GM21447 (cell line): ENCODE results near the gene EHD2.
"Not testable (repeated sequence)": the region's sequence is repeated elsewhere in the genome, so short reads cannot be mapped to it uniquely, and the experiment has no call there.

ENCODE experiments used
- ATAC-seq: cut with Tn5 transposase; IDR thresholded peaks from one replicate; pipeline ENCODE4 v1.9.1; 2021; ENCODE audit not compliant: unreplicated experiment

EHD2 gene

GRCh38 chr19:47713046-47714021 lies at the start of gene EHD2:
TSS of gene EHD2 (plus strand) at chr19:47713422. CDS start at chr19:47716613, 3,191 bp downstream.
- no peak for ATAC-seq

GRCh38 chr19:47663435-47663910 lies 49.7 kb upstream of the EHD2 start:
- no peak for ATAC-seq

GRCh38 chr19:47663911-47664771 lies 49.1 kb upstream of the EHD2 start:
- ATAC-seq = no peak

GRCh38 chr19:47668556-47668955 lies 44.7 kb upstream of the EHD2 start:
- not testable (repeated sequence) for ATAC-seq

- no peak for ATAC-seq
Measured at GRCh38 chr19:47670736-47671135, 42.5 kb upstream of the EHD2 start.

- ATAC-seq = no peak
Measured at GRCh38 chr19:47671499-47671898, 41.7 kb upstream of the EHD2 start.

GRCh38 chr19:47673426-47673825 lies 39.8 kb upstream of the EHD2 start:
- no peak for ATAC-seq

GRCh38 chr19:47674548-47674947 lies 38.7 kb upstream of the EHD2 start:
- no peak for ATAC-seq

- no peak for ATAC-seq
Measured at GRCh38 chr19:47675271-47675670, 38.0 kb upstream of the EHD2 start.

- no peak for ATAC-seq
Measured at GRCh38 chr19:47675859-47676258, 37.4 kb upstream of the EHD2 start.

GRCh38 chr19:47676811-47677210 lies 36.4 kb upstream of the EHD2 start:
- no peak for ATAC-seq

GRCh38 chr19:47679251-47679900 lies 33.8 kb upstream of the EHD2 start:
- ATAC-seq = no peak

GRCh38 chr19:47679922-47680857 lies 33.0 kb upstream of the EHD2 start:
- ATAC-seq = no peak

- ATAC-seq = no peak
Measured at GRCh38 chr19:47680858-47681332, 32.3 kb upstream of the EHD2 start.

- no peak for ATAC-seq
Measured at GRCh38 chr19:47681388-47681787, 31.8 kb upstream of the EHD2 start.

- no peak for ATAC-seq
Measured at GRCh38 chr19:47681936-47682335, 31.3 kb upstream of the EHD2 start.

GRCh38 chr19:47682939-47683338 lies 30.3 kb upstream of the EHD2 start:
- ATAC-seq = no peak

GRCh38 chr19:47686679-47687450 lies 26.4 kb upstream of the EHD2 start:
- ATAC-seq = no peak

- ATAC-seq = no peak
Measured at GRCh38 chr19:47687906-47688305, 25.3 kb upstream of the EHD2 start.
